ENCODE results near the gene SEMA6A. TPM values are rescaled to one million over a fixed set of nuclear protein-coding genes. Genes with fewer than 3 reads are reported as not detected.

The SEMA6A gene
- total RNA-seq, 1 donor from 2014 or later: 0.19 TPM

- Mint-ChIP-seq H3K9me3 (peaks cover 6% of the 10 kb centered on the region), H3K4me1 (no peaks in the 10 kb centered on the region), H3K27me3 (no peaks in the 10 kb centered on the region), H3K36me3 (ENCODE audit: low read depth) (no peaks in the 10 kb centered on the region), H3K27ac (no peak overlapping the region), H3K4me3 (no peak overlapping the region)
- DNase-seq: no peak
- intact Hi-C loops (cut with micrococcal nuclease): no loop called here
Observed at GRCh38 chr5:116495786-116496357, 78.8 kb downstream of the SEMA6A start.

- Mint-ChIP-seq H3K36me3 (ENCODE audit: low read depth) (no peaks in the 10 kb centered on the region), H3K4me1 (no peaks in the 10 kb centered on the region), H3K4me3 (no peak overlapping the region), H3K27ac (no peak overlapping the region), H3K9me3 (peaks cover 6% of the 10 kb centered on the region), H3K27me3 (no peaks in the 10 kb centered on the region)
- DNase-seq: no peak
- intact Hi-C loops (cut with micrococcal nuclease): no loop called here
Observed at GRCh38 chr5:116494784-116495450, 79.7 kb downstream of the SEMA6A start.

- intact Hi-C loops (cut with micrococcal nuclease): no loop called here
- no peaks in the 10 kb centered on the region for H3K36me3 Mint-ChIP-seq (ENCODE audit: low read depth)
- H3K4me1 Mint-ChIP-seq: no peaks in the 10 kb centered on the region
- no peaks in the 10 kb centered on the region for H3K27me3 Mint-ChIP-seq
- no peak overlapping the region for H3K4me3 Mint-ChIP-seq
- H3K27ac Mint-ChIP-seq: no peak overlapping the region
- DNase-seq: no peak
- peaks cover 6% of the 10 kb centered on the region for H3K9me3 Mint-ChIP-seq
Observed at GRCh38 chr5:116492776-116493175, 81.8 kb downstream of the SEMA6A start.

GRCh38 chr5:116492016-116492623 lies 82.5 kb downstream of the SEMA6A start:
- intact Hi-C loops (cut with micrococcal nuclease): no loop called here
- H3K9me3 Mint-ChIP-seq: peaks cover 6% of the 10 kb centered on the region
- no peak for DNase-seq
- H3K27ac Mint-ChIP-seq: no peak overlapping the region
- no peaks in the 10 kb centered on the region for H3K36me3 Mint-ChIP-seq (ENCODE audit: low read depth)
- H3K4me3 Mint-ChIP-seq: no peak overlapping the region
- no peaks in the 10 kb centered on the region for H3K4me1 Mint-ChIP-seq
- H3K27me3 Mint-ChIP-seq: no peaks in the 10 kb centered on the region

- Mint-ChIP-seq H3K27ac (no peak overlapping the region), H3K4me1 (no peaks in the 10 kb centered on the region), H3K27me3 (no peaks in the 10 kb centered on the region)
Observed at GRCh38 chr5:116488356-116489041, 86.1 kb downstream of the SEMA6A start.

GRCh38 chr5:116487045-116487444 lies 87.6 kb downstream of the SEMA6A start:
- Mint-ChIP-seq H3K9me3 (no peaks in the 10 kb centered on the region), H3K4me3 (no peak overlapping the region), H3K27me3 (no peaks in the 10 kb centered on the region), H3K27ac (no peak overlapping the region), H3K4me1 (no peaks in the 10 kb centered on the region), H3K36me3 (ENCODE audit: low read depth) (no peaks in the 10 kb centered on the region)
- intact Hi-C loops (cut with micrococcal nuclease): no loop called here
- DNase-seq: no peak

More at GRCh38 chr5:116488356-116489041, 86.1 kb downstream of the SEMA6A start:
- H3K36me3 Mint-ChIP-seq (ENCODE audit: low read depth): no peaks in the 10 kb centered on the region
- H3K4me3 Mint-ChIP-seq: no peak overlapping the region
- no peak for DNase-seq
- no peaks in the 10 kb centered on the region for H3K9me3 Mint-ChIP-seq
- intact Hi-C loops (cut with micrococcal nuclease): no loop called here

- intact Hi-C loops (cut with micrococcal nuclease): no loop called here
- no peaks in the 10 kb centered on the region for H3K4me1 Mint-ChIP-seq
- DNase-seq: no peak
Observed at GRCh38 chr5:116486588-116486987, 88.0 kb downstream of the SEMA6A start.

GRCh38 chr5:116484645-116485044 lies 90.0 kb downstream of the SEMA6A start:
- Mint-ChIP-seq H3K4me1 (no peaks in the 10 kb centered on the region), H3K9me3 (no peaks in the 10 kb centered on the region), H3K4me3 (no peak overlapping the region), H3K36me3 (ENCODE audit: low read depth) (no peaks in the 10 kb centered on the region), H3K27ac (no peak overlapping the region), H3K27me3 (no peaks in the 10 kb centered on the region)
- no peak for DNase-seq
- intact Hi-C loops (cut with micrococcal nuclease): no loop called here

More at GRCh38 chr5:116486588-116486987, 88.0 kb downstream of the SEMA6A start:
- H3K27me3 Mint-ChIP-seq: no peaks in the 10 kb centered on the region
- no peak overlapping the region for H3K27ac Mint-ChIP-seq
- H3K4me3 Mint-ChIP-seq: no peak overlapping the region
- no peaks in the 10 kb centered on the region for H3K36me3 Mint-ChIP-seq (ENCODE audit: low read depth)
- H3K9me3 Mint-ChIP-seq: no peaks in the 10 kb centered on the region

- Mint-ChIP-seq H3K9me3 (peaks cover 8% of the 10 kb centered on the region), H3K4me1 (no peaks in the 10 kb centered on the region), H3K4me3 (no peak overlapping the region), H3K27ac (no peak overlapping the region), H3K36me3 (ENCODE audit: low read depth) (no peaks in the 10 kb centered on the region), H3K27me3 (no peaks in the 10 kb centered on the region)
- no peak for DNase-seq
- intact Hi-C loops (cut with micrococcal nuclease): no loop called here
Observed at GRCh38 chr5:116482394-116482793, 92.2 kb downstream of the SEMA6A start.

GRCh38 chr5:116480894-116481510 lies 93.6 kb downstream of the SEMA6A start:
- Mint-ChIP-seq H3K27ac (no peak overlapping the region), H3K4me1 (no peaks in the 10 kb centered on the region), H3K36me3 (ENCODE audit: low read depth) (no peaks in the 10 kb centered on the region), H3K9me3 (peaks cover 9% of the 10 kb centered on the region), H3K4me3 (no peak overlapping the region), H3K27me3 (no peaks in the 10 kb centered on the region)
- intact Hi-C loops (cut with micrococcal nuclease): no loop called here
- DNase-seq: no peak

GRCh38 chr5:116479776-116480675 lies 94.6 kb downstream of the SEMA6A start:
- no peaks in the 10 kb centered on the region for H3K27me3 Mint-ChIP-seq
- H3K9me3 Mint-ChIP-seq: peaks cover 9% of the 10 kb centered on the region
- no peaks in the 10 kb centered on the region for H3K36me3 Mint-ChIP-seq (ENCODE audit: low read depth)
- no peak for DNase-seq
- H3K27ac Mint-ChIP-seq: no peak overlapping the region
- H3K4me3 Mint-ChIP-seq: no peak overlapping the region
- intact Hi-C loops (cut with micrococcal nuclease): no loop called here
- H3K4me1 Mint-ChIP-seq: no peaks in the 10 kb centered on the region

- Mint-ChIP-seq H3K4me3 (no peak overlapping the region), H3K36me3 (ENCODE audit: low read depth) (no peaks in the 10 kb centered on the region), H3K27ac (no peak overlapping the region), H3K9me3 (peaks cover 9% of the 10 kb centered on the region), H3K4me1 (no peaks in the 10 kb centered on the region), H3K27me3 (no peaks in the 10 kb centered on the region)
- DNase-seq: no peak
- intact Hi-C loops (cut with micrococcal nuclease): no loop called here
Observed at GRCh38 chr5:116478491-116478890, 96.1 kb downstream of the SEMA6A start.

- Mint-ChIP-seq H3K4me1 (no peaks in the 10 kb centered on the region), H3K4me3 (no peak overlapping the region), H3K9me3 (peaks cover 9% of the 10 kb centered on the region), H3K36me3 (ENCODE audit: low read depth) (no peaks in the 10 kb centered on the region), H3K27me3 (no peaks in the 10 kb centered on the region), H3K27ac (no peak overlapping the region)
- intact Hi-C loops (cut with micrococcal nuclease): no loop called here
- no peak for DNase-seq
Observed at GRCh38 chr5:116476897-116477537, 97.6 kb downstream of the SEMA6A start.
